ENCODE measurements around the gene CBX8.

CBX8 gene

DNA sequence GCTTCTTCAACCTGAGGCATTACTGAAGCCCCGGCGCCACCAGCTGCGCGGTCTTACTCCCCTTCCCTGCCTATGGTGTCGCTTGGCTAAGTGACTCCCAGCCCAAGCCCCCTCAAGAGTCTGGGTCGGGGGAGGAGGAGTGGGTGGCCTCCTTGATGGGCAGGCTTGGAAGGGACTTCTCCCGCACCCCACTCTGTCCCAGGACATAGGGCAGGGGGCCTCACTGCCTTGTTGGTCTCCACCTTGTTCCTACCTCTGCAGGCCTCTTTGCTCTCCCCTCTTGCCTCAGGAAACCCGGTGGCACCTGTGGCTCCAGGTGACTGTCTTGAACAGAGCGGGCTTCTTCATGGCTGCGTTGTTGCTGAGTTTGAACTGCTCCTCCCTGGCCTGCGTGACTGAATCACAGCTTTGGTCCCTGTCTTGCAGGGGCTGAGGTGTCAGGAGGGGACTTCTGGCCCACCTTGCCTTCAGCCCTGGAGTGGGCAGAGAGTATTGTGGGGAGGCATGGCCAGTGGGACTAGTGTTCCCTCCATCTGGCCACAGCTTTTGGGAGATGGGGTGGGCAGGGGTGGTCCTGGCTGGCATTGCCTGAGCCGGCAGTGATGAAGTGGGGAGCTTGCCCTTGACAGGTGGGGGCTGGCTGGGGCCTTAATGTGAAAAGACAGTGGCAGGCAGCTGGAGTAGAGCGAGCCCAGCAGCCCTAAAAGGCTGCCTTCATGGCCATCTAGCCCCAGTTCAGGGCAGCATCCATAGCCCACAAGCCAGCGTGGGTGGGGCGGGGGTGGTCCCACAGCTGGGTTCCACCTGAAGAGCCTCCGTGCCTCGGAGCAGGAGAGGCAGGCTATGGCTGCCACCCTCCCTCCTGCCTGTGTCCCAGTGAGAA lies 11.6 kb downstream of the CBX8 start:
- no peak overlapping the region for H2AFZ ChIP-seq (ENCODE audit: low read depth, low read length, severe bottlenecking)
- H3F3A ChIP-seq (ENCODE audit: insufficient read depth), result 0 out of 2 replicates have a peak, but pooled peaks cover 2% of the 10 kb centered on the region
- no peak overlapping the region for H3K4me2 ChIP-seq (ENCODE audit: low read depth, low read length, poor library complexity, severe bottlenecking)
- no peaks in the 10 kb centered on the region for H3K9me2 ChIP-seq (replicated peaks; ENCODE audit: insufficient read depth, low read length)
- no peaks in the 10 kb centered on the region for H3K9me3 ChIP-seq (ENCODE audit: insufficient read depth, low read length)
- TF ChIP-seq, protein P1, sequence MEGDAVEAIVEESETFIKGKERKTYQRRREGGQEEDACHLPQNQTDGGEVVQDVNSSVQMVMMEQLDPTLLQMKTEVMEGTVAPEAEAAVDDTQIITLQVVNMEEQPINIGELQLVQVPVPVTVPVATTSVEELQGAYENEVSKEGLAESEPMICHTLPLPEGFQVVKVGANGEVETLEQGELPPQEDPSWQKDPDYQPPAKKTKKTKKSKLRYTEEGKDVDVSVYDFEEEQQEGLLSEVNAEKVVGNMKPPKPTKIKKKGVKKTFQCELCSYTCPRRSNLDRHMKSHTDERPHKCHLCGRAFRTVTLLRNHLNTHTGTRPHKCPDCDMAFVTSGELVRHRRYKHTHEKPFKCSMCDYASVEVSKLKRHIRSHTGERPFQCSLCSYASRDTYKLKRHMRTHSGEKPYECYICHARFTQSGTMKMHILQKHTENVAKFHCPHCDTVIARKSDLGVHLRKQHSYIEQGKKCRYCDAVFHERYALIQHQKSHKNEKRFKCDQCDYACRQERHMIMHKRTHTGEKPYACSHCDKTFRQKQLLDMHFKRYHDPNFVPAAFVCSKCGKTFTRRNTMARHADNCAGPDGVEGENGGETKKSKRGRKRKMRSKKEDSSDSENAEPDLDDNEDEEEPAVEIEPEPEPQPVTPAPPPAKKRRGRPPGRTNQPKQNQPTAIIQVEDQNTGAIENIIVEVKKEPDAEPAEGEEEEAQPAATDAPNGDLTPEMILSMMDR (IDR thresholded peaks at IDR 0.05; ENCODE audit: insufficient read depth, low read length, poor library complexity, severe bottlenecking), result no peak
- TF ChIP-seq EZH2phosphoT487 (conservative IDR thresholded peaks at IDR 0.05; ENCODE audit: low read length), result no peak
- no peaks in the 10 kb centered on the region for H3K79me2 ChIP-seq (ENCODE audit: insufficient read depth, low read length)
- H3K9ac ChIP-seq (ENCODE audit: low read length), result no peak overlapping the region
- no peaks in the 10 kb centered on the region for H3K36me3 ChIP-seq (ENCODE audit: low read length)
- no peaks in the 10 kb centered on the region for H4K20me1 ChIP-seq (ENCODE audit: low read depth, low read length)
- H3K27me3 ChIP-seq (ENCODE audit: low read length), result no peaks in the 10 kb centered on the region
- no peak overlapping the region for H3K4me3 ChIP-seq (ENCODE audit: insufficient read depth, low read length, poor library complexity, severe bottlenecking)
- no peak overlapping the region for H3K27ac ChIP-seq (ENCODE audit: low read depth, low read length)

DNA sequence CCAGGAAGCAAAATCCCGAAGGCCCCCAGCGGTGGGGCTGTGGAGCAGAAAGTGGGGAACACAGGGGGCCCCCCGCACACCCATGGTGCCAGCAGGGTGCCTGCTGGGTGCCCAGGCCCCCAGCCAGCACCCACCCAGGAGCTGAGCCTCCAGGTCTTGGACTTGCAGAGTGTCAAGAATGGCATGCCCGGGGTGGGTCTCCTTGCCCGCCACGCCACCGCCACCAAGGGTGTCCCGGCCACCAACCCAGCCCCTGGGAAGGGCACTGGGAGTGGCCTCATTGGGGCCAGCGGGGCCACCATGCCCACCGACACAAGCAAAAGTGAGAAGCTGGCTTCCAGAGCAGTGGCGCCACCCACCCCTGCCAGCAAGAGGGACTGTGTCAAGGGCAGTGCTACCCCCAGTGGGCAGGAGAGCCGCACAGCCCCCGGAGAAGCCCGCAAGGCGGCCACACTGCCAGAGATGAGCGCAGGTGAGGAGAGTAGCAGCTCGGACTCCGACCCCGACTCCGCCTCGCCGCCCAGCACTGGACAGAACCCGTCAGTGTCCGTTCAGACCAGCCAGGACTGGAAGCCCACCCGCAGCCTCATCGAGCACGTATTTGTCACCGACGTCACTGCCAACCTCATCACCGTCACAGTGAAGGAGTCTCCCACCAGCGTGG lies 12.4 kb downstream of the CBX8 start:
- no peak overlapping the region for H3K4me2 ChIP-seq (ENCODE audit: low read depth, low read length, poor library complexity, severe bottlenecking)
- no peaks in the 10 kb centered on the region for H3K9me2 ChIP-seq (replicated peaks; ENCODE audit: insufficient read depth, low read length)

DNA sequence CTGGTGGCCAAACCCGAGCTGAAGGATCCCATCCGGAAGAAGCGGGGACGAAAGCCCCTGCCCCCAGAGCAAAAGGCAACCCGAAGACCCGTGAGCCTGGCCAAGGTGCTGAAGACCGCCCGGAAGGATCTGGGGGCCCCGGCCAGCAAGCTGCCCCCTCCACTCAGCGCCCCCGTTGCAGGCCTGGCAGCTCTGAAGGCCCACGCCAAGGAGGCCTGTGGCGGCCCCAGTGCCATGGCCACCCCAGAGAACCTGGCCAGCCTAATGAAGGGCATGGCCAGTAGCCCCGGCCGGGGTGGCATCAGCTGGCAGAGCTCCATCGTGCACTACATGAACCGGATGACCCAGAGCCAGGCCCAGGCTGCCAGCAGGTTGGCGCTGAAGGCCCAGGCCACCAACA lies 13.0 kb downstream of the CBX8 start:
- peaks cover 8% of the 10 kb centered on the region; the same call in 1 of the 2 replicates for H3K79me2 ChIP-seq (ENCODE audit: insufficient read depth, low read length)
- H4K20me1 ChIP-seq (ENCODE audit: low read depth, low read length), result no peaks in the 10 kb centered on the region
- H3K4me3 ChIP-seq (ENCODE audit: insufficient read depth, low read length, poor library complexity, severe bottlenecking), result no peak overlapping the region
- TF ChIP-seq, protein P1 (IDR thresholded peaks at IDR 0.05; ENCODE audit: insufficient read depth, low read length, poor library complexity, severe bottlenecking), result no peak
- no peak for TF ChIP-seq EZH2phosphoT487 (conservative IDR thresholded peaks at IDR 0.05; ENCODE audit: low read length)
- H3K27me3 ChIP-seq (ENCODE audit: low read length), result no peaks in the 10 kb centered on the region
- H3K9me2 ChIP-seq (replicated peaks; ENCODE audit: insufficient read depth, low read length), result no peaks in the 10 kb centered on the region
- H3F3A ChIP-seq (ENCODE audit: insufficient read depth), result 0 out of 2 replicates have a peak, but pooled peaks cover 2% of the 10 kb centered on the region
- H3K9ac ChIP-seq (ENCODE audit: low read length), result no peak overlapping the region
- no peak overlapping the region for H3K4me2 ChIP-seq (ENCODE audit: low read depth, low read length, poor library complexity, severe bottlenecking)
- H3K9me3 ChIP-seq (ENCODE audit: insufficient read depth, low read length), result no peaks in the 10 kb centered on the region
- H3K36me3 ChIP-seq (ENCODE audit: low read length), result no peaks in the 10 kb centered on the region
- H3K27ac ChIP-seq (ENCODE audit: low read depth, low read length), result no peak overlapping the region
- H2AFZ ChIP-seq (ENCODE audit: low read depth, low read length, severe bottlenecking), result no peak overlapping the region

More for the DNA sequence above, 12.4 kb downstream of the CBX8 start:
- no peak overlapping the region for H3K9ac ChIP-seq (ENCODE audit: low read length)
- no peaks in the 10 kb centered on the region for H3K27me3 ChIP-seq (ENCODE audit: low read length)
- H3K27ac ChIP-seq (ENCODE audit: low read depth, low read length), result no peak overlapping the region
- peaks cover 2% of the 10 kb centered on the region; the same call in 1 of the 2 replicates for H3K79me2 ChIP-seq (ENCODE audit: insufficient read depth, low read length)
- H4K20me1 ChIP-seq (ENCODE audit: low read depth, low read length), result no peaks in the 10 kb centered on the region
- 0 out of 2 replicates have a peak, but pooled peaks cover 2% of the 10 kb centered on the region for H3F3A ChIP-seq (ENCODE audit: insufficient read depth)
- no peak overlapping the region for H2AFZ ChIP-seq (ENCODE audit: low read depth, low read length, severe bottlenecking)
- H3K9me3 ChIP-seq (ENCODE audit: insufficient read depth, low read length), result no peaks in the 10 kb centered on the region
- no peaks in the 10 kb centered on the region for H3K36me3 ChIP-seq (ENCODE audit: low read length)
- no peak overlapping the region for H3K4me3 ChIP-seq (ENCODE audit: insufficient read depth, low read length, poor library complexity, severe bottlenecking)
- TF ChIP-seq, protein P1 (IDR thresholded peaks at IDR 0.05; ENCODE audit: insufficient read depth, low read length, poor library complexity, severe bottlenecking), result no peak
- TF ChIP-seq EZH2phosphoT487 (conservative IDR thresholded peaks at IDR 0.05; ENCODE audit: low read length), result no peak
